ENCODE results near the gene KSR1.

DNA sequence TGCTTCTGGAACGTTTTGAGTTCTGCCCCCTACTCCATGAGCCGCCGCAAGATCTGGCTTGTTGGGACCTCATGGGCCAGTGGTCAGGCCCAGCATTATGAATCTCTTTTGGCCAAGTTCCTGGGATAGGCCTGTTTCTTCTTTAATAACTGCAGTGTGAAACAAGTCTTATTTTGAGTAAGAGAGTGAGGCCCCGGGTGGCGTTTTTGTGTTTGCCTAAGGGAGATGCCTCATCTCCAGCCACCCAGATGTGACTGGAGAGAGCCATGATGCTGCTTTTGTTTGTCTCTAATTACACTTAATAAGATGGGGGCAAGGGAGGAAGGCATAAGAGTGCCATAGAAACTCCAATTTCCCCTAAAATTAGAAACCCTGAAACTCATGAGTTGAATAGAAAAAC lies 39.8 kb downstream of the KSR1 start:
- TF ChIP-seq, protein P1, sequence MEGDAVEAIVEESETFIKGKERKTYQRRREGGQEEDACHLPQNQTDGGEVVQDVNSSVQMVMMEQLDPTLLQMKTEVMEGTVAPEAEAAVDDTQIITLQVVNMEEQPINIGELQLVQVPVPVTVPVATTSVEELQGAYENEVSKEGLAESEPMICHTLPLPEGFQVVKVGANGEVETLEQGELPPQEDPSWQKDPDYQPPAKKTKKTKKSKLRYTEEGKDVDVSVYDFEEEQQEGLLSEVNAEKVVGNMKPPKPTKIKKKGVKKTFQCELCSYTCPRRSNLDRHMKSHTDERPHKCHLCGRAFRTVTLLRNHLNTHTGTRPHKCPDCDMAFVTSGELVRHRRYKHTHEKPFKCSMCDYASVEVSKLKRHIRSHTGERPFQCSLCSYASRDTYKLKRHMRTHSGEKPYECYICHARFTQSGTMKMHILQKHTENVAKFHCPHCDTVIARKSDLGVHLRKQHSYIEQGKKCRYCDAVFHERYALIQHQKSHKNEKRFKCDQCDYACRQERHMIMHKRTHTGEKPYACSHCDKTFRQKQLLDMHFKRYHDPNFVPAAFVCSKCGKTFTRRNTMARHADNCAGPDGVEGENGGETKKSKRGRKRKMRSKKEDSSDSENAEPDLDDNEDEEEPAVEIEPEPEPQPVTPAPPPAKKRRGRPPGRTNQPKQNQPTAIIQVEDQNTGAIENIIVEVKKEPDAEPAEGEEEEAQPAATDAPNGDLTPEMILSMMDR (IDR thresholded peaks at IDR 0.05), result no peak
- TF ChIP-seq POLR2A (IDR thresholded peaks at IDR 0.05), result no peak

Data from Peyer's patch (tissue), 4 donors.